Omental fat pad (tissue), 4 donors: ENCODE measurements around the gene PLA2G4C. TPM values are rescaled to one million over a fixed set of nuclear protein-coding genes. Genes with fewer than 3 reads are reported as not detected.

Experiments
- ATAC-seq: fragments of 150-250 bp; one replicate; pipeline ENCODE4 v1.9.1; 2016; ENCODE audit warnings: mild to moderate bottlenecking, moderate library complexity; ENCODE audit not compliant: low FRiP score
- DNase-seq: peaks from one replicate; pipeline ENCODE4 v3.0.0-alpha.2; 2019; ENCODE audit warnings: low spot score
- total RNA-seq, 4 donors: library from RNA; depleted of rRNA; stranded (reverse); fragments of >200 nt; gene quantifications; one replicate each; pipeline ENCODE4 v1.1.0, GENCODE V29; 2016
- TF ChIP-seq, protein P1 (sequence below), 3 donors: fragments of 450-650 bp; IDR thresholded peaks; one replicate each; pipeline ENCODE4 v1.5.1; 2016 to 2017; ENCODE audit warnings: antibody characterized with exemption in 3 of 3, mild to moderate bottlenecking in 3 of 3, moderate library complexity in 2 of 3

Gene PLA2G4C
- total RNA-seq, result 1 to 10 TPM; 1.7 to 5.7 (median 3.9) TPM

DNA sequence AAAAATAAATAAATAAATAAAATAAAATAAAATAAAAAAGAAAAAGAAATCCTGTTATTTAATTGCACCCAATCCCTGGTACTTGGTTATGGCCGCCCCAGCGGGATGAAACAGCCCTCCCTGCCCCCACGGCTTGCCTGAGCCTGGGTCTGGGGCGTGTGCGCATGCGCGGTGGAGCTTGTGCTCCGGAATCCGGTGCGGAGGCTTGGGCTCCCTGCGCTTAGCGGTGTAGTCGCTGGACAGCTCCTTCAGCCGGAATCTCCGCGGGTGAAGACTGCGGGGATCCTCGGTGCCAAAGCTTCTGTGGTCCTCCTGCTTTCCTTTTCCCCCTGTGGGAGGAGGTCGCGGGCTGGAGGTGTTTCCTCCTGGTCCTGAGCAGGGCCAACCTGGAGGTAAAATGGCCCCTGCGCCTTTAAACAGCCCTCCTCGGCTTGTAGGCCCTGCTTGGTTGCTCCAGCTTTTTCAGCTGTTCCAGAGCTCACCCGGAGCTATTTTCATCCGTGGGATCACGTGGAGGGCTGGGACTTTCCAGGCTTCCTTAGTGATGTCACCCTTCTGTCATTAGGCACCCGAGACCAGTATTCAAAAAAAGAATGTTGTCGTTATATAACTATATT is at the start of gene PLA2G4C:
Gene PLA2G4C (minus strand): TSS at position 468 of the 617 bp plus-strand sequence. CDS start 4,288 bp downstream, outside the sequence.
- DNase-seq, result peak; percentile 75
- TF ChIP-seq, protein P1, sequence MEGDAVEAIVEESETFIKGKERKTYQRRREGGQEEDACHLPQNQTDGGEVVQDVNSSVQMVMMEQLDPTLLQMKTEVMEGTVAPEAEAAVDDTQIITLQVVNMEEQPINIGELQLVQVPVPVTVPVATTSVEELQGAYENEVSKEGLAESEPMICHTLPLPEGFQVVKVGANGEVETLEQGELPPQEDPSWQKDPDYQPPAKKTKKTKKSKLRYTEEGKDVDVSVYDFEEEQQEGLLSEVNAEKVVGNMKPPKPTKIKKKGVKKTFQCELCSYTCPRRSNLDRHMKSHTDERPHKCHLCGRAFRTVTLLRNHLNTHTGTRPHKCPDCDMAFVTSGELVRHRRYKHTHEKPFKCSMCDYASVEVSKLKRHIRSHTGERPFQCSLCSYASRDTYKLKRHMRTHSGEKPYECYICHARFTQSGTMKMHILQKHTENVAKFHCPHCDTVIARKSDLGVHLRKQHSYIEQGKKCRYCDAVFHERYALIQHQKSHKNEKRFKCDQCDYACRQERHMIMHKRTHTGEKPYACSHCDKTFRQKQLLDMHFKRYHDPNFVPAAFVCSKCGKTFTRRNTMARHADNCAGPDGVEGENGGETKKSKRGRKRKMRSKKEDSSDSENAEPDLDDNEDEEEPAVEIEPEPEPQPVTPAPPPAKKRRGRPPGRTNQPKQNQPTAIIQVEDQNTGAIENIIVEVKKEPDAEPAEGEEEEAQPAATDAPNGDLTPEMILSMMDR (IDR thresholded peaks at IDR 0.05), result no peak
- peak; percentile 73 for ATAC-seq

DNA sequence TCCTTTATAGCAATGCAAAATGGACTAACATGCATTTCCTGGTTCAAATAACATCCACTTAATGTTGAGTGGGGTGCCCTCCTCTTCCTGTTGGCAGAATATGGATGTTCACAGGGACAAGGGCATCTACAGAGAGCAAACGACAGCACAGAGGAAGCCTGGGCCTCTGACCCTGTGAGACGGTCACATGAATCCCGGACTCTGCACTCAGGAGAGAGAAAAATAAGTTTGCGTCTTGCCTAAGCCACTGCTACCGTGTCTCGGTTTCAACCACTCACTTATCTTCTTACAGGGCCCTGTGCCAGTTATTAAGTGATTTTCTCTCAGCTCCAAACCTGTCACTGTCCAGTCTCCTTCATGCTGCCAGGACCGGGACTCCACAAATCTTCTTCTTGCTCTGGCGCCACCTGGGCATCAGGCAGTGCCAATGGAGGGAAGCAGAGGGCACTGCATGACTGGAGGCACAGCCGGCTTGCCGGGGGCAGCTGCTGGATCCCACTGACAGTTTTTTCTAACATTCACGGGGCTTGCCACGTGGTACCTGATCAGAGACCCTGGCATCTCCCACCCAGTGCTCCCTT is 47.7 kb upstream of the PLA2G4C start:
- TF ChIP-seq, protein P1 (IDR thresholded peaks at IDR 0.05), result no peak
- no peak for ATAC-seq
- DNase-seq, result no peak

DNA sequence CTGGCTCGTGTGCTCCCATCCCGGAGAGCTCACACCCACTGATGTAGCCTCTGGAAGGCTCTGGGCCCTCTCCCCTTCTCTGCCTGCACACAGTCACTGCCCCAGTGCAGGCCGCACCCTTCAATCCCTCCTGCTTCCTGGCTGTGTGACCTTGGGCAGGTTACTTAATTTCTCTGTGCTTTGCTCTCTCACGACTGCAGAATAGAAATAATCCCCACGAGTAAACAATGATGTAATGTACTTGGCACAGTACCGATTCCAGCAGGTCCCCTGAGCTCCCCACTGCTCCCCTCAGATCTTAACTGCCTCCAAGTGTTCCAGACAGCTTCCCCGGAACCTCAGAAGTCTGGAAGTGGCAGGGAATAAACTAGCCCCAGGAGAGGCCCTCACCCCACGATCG is 43.4 kb upstream of the PLA2G4C start:
- TF ChIP-seq, protein P1 (IDR thresholded peaks at IDR 0.05), result no peak
- DNase-seq (no peak), ATAC-seq (no peak)

DNA sequence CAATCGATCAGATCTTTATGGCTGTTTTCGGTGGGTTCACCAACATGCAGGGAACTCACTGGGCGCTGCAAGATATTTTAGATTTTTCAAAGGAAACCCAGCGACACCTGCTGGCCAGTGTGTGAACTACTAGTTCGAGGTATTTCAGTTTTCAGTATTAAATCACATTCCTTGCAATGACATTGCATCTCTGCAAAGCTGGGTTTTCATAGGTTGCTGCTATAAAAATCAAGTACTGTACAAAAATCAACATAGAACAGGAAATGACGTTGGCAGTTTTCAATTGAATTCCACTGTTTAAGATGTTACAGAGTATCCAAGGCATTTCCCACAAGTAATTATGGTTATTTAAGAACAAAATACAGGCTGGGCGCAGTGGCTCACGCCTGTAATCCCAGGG is 41.9 kb upstream of the PLA2G4C start:
- ATAC-seq, result no peak
- TF ChIP-seq, protein P1 (IDR thresholded peaks at IDR 0.05), result peak in 2 of 3 donors; percentile 66 to 87
- DNase-seq, result peak; percentile 70

DNA sequence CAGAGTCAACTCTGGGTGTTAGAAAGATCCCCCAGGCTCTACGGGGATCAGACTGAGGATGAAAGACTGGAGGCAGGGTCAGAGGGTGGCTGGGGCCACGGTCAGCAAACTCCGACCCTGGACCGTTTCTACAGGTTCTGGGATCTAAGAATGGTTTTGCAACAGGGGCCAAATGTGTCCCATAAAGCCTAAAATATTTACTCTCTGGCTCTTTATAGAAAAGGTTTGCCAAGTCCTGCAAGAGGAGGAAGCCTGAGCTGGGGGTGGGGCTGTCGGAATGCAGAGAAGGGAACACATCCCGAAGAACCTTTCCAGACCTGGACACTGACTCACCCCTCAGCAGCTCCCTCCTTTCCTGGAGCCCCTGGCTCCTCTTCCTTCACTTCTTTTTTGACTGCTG is 38.8 kb upstream of the PLA2G4C start:
- ATAC-seq (peak; percentile 77), DNase-seq (no peak)
- TF ChIP-seq, protein P1 (IDR thresholded peaks at IDR 0.05), result no peak

- ATAC-seq (no peak), DNase-seq (no peak)
- TF ChIP-seq, protein P1 (IDR thresholded peaks at IDR 0.05), result no peak
These were observed 38.0 kb upstream of the PLA2G4C start for GRCh38 chr19:48148576-48148975.

GRCh38 chr19:48147597-48148175 is 37.1 kb upstream of the PLA2G4C start:
- ATAC-seq (no peak), DNase-seq (no peak)
- TF ChIP-seq, protein P1 (IDR thresholded peaks at IDR 0.05), result no peak
